Subcutaneous preadipocyte (primary cell): ENCODE measurements around the gene COX6A1. TPM values are rescaled to one million over a fixed set of nuclear protein-coding genes. Genes with fewer than 3 reads are reported as not detected.

Experiments
- total RNA-seq: library from RNA; depleted of rRNA; stranded (reverse); fragments of >200 nt; gene quantifications from 2 replicates; pipeline ENCODE4 v1.2.3, GENCODE V29; 2012

The COX6A1 gene
- total RNA-seq, result 197 and 321 TPM in 2 replicates

GRCh38 chr12:120437735-120438494 lies at the start of gene COX6A1:
Gene COX6A1, plus strand, starts transcription at chr12:120438113. Its CDS starts 14 bp downstream, at chr12:120438127.

GRCh38 chr12:120445911-120446843 lies 8.3 kb downstream of the COX6A1 start, which contains the start of the genes GATC and TRIAP1:
Gene GATC, plus strand, starts transcription at chr12:120446444. Its CDS starts 37 bp downstream, at chr12:120446481.
Gene TRIAP1, minus strand, starts transcription at chr12:120446384. Its CDS starts 12 bp downstream, at chr12:120446372.

GRCh38 chr12:120469450-120470149 lies 31.7 kb downstream of the COX6A1 start, which contains the start of gene SRSF9:
Gene SRSF9, minus strand, starts transcription at chr12:120469748. Its CDS starts 139 bp downstream, at chr12:120469609.

Other genes with a start within 250 kb of the COX6A1 start
- 153 and 177 TPM in 2 replicates for gene GCN1, start 243.4 kb upstream of the COX6A1 start, total RNA-seq
- gene RPLP0, start 237.0 kb upstream of the COX6A1 start, total RNA-seq, result 2,557 and 4,467 TPM in 2 replicates
- gene PXN, start 172.4 kb upstream of the COX6A1 start, total RNA-seq, result 60.6 and 126 TPM in 2 replicates
- under 0.01 TPM in 2 replicates for gene RNU4-2, start 146.2 kb upstream of the COX6A1 start, total RNA-seq
- under 0.01 TPM in 2 replicates for gene RNU4-1, start 144.9 kb upstream of the COX6A1 start, total RNA-seq
- 0.59 and 0.73 TPM in 2 replicates for gene SIRT4, start 135.8 kb upstream of the COX6A1 start, total RNA-seq
- gene PLA2G1B, start 110.3 kb upstream of the COX6A1 start, total RNA-seq, result not detected in 2 replicates
- gene MSI1, start 68.9 kb upstream of the COX6A1 start, total RNA-seq, result under 0.01 TPM in 1 of 2 replicates, not detected in the other
- gene TRIAP1, start 8.3 kb downstream of the COX6A1 start, total RNA-seq, result 23.9 and 28.0 TPM in 2 replicates
- 20.2 and 25.8 TPM in 2 replicates for gene GATC, start 8.3 kb downstream of the COX6A1 start, total RNA-seq
- 116 and 137 TPM in 2 replicates for gene SRSF9, start 31.6 kb downstream of the COX6A1 start, total RNA-seq
- gene DYNLL1, start 58.0 kb downstream of the COX6A1 start, total RNA-seq, result 208 and 216 TPM in 2 replicates
- 18.0 and 19.5 TPM in 2 replicates for gene COQ5, start 91.0 kb downstream of the COX6A1 start, total RNA-seq
- gene RNF10, start 96.2 kb downstream of the COX6A1 start, total RNA-seq, result 103 and 107 TPM in 2 replicates
- 34.0 and 40.4 TPM in 2 replicates for gene POP5, start 143.3 kb downstream of the COX6A1 start, total RNA-seq
- gene CABP1, start 202.5 kb downstream of the COX6A1 start, total RNA-seq, result 0.20 and 0.37 TPM in 2 replicates
- 64.7 and 110 TPM in 2 replicates for gene MLEC, start 249.0 kb downstream of the COX6A1 start, total RNA-seq